Renal cortical epithelial cell (primary cell): ENCODE measurements around the gene NPIPA5. TPM values are rescaled to one million over a fixed set of nuclear protein-coding genes. Genes with fewer than 3 reads are reported as not detected.

Experiments used
- total RNA-seq: library from RNA; depleted of rRNA; stranded (reverse); fragments of >200 nt; gene quantifications from 2 replicates; pipeline ENCODE4 v1.2.3, GENCODE V29; 2014

The NPIPA5 gene
- total RNA-seq, 1 donor from 2014 or later = 2.8 TPM

Other genes with a start within 250 kb of the NPIPA5 start
- 0.50 and 4.2 TPM in 2 replicates for gene MPV17L, start 17.5 kb upstream of the NPIPA5 start, total RNA-seq
- gene BMERB1, start 56.3 kb upstream of the NPIPA5 start, total RNA-seq = 1.7 and 12.6 TPM in 2 replicates